Sigmoid colon (tissue), 7 donors: ENCODE data around the gene FGF12. TPM values are rescaled to one million over a fixed set of nuclear protein-coding genes. Genes with fewer than 3 reads are reported as not detected.

Source experiments
- DNase-seq: peaks from one replicate; pipeline ENCODE4 v3.0.0-alpha.2; 2019
- H3K27ac ChIP-seq, 4 donors: fragments of 200-600 bp; sonication (generic); one replicate each; pipeline ENCODE4 v1.5.1; 2016 to 2019; ENCODE audit warnings: mild to moderate bottlenecking in 1 of 4
- H3K27me3 ChIP-seq, 3 donors: fragments of 200-600 bp; sonication (generic); one replicate each; pipeline ENCODE4 v1.5.1; 2019; ENCODE audit warnings: mild to moderate bottlenecking in 1 of 3
- H3K36me3 ChIP-seq, 4 donors: fragments of 200-600 bp; sonication (generic); one replicate each; pipeline ENCODE4 v1.5.1; 2016 to 2019
- H3K4me1 ChIP-seq, 4 donors: fragments of 200-600 bp; sonication (generic); one replicate each; pipeline ENCODE4 v1.5.1; 2017 to 2019
- H3K4me3 ChIP-seq, 4 donors: fragments of 200-600 bp; sonication (generic); one replicate each; pipeline ENCODE4 v1.5.1; 2017 to 2019; ENCODE audit warnings: mild to moderate bottlenecking in 2 of 4, moderate library complexity in 1 of 4
- H3K9me3 ChIP-seq, 4 donors: fragments of 200-600 bp in 3 of 4; sonication (generic) in 3 of 4; one replicate each; pipeline versions ENCODE4 v1.5.1 to v1.6.1; 2013 to 2019
- EP300 ChIP-seq, 4 donors: sonication (generic); formaldehyde crosslinking; IDR thresholded peaks; one replicate each; pipeline ENCODE4 v1.6.1; 2017; ENCODE audit warnings: antibody characterized with exemption in 4 of 4
- POLR2A ChIP-seq, 2 donors: fragments of 450-650 bp; IDR thresholded peaks; one replicate each; pipeline ENCODE4 v1.6.1; 2016; ENCODE audit warnings: antibody characterized with exemption in 2 of 2, mild to moderate bottlenecking in 2 of 2, moderate library complexity in 2 of 2
- POLR2AphosphoS5 ChIP-seq, 4 donors: sonication (generic); formaldehyde crosslinking; IDR thresholded peaks; one replicate each; pipeline ENCODE4 v1.6.1; 2017; ENCODE audit warnings: antibody characterized with exemption in 4 of 4
- WGBS, 2 donors: extraction: QIAGEN DNeasy Blood & Tissue Kit; methylation state at CpG; one replicate each; pipeline ENCODE4 v1.1.7; 2013; 5-methylcytosine and 5-hydroxymethylcytosine counted together
- intact Hi-C: fragments of 100-400 bp; cut with DNase I; formaldehyde crosslinking; loops from one replicate; pipeline ENCODE4 v1.15.1; 2023
- polyA plus RNA-seq, 3 donors: library from polyadenylated mRNA; stranded (reverse); fragments of 200-250 nt; gene quantifications; one replicate each; pipeline ENCODE4 v1.2.3, GENCODE V29; 2013
- total RNA-seq, 4 donors: library from RNA; depleted of rRNA; stranded (reverse); fragments of >200 nt; gene quantifications; one replicate each; pipeline ENCODE4 v1.1.0, GENCODE V29; 2016
- TF ChIP-seq, protein P1 (sequence below), 4 experiments: fragments of 450-650 bp in 3 of 4; fragments of 200-600 bp in 1 of 4; IDR thresholded peaks; one replicate each; pipeline ENCODE4 v1.5.1; 2016 to 2019; ENCODE audit warnings: antibody characterized with exemption in 4 of 4, mild to moderate bottlenecking in 3 of 4, moderate library complexity in 2 of 4
- donor health status: healthy with polysubstance abuse.
- donor health status: Bipolar disorder and iron deficiency.
- donor health status: healthy.

Gene FGF12
- total and polyA plus RNA-seq, 7 donors, result 0.32 to 7.8 (median 1.8) TPM

DNA sequence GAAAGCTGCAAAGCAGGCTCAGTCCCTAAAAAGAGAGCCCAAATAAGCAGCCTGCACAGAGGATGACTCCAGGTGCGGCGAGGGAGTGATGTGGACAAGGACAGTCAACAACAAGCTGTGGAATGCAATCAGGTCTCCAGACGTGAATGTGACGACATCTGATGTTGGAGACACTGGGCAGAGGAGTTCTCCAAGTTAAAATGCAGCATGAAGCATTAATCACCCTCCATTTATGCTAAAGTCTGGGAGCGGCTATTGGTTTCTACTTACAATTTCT lies 316.7 kb downstream of the FGF12 start:
- 64 to 77% methylated on average over 5 of the region's 5 CpGs for WGBS, 2 donors
- Histone ChIP-seq H3K27me3 (peaks cover 9 to 36% (median 15%) of the 10 kb centered on the region in 3 donors), H3K27ac (no peak overlapping the region), H3K9me3 (no peaks in the 10 kb centered on the region), H3K4me1 (peaks cover 0 to 26% (median 17%) of the 10 kb centered on the region in 4 donors), H3K36me3 (no peaks in the 10 kb centered on the region), H3K4me3 (no peak overlapping the region)
- DNase-seq, result no peak
- TF ChIP-seq POLR2A (IDR thresholded peaks at IDR 0.05), result no peak
- TF ChIP-seq POLR2AphosphoS5 (IDR thresholded peaks at IDR 0.05), result no peak
- no peak for TF ChIP-seq EP300 (IDR thresholded peaks at IDR 0.05)
- TF ChIP-seq, protein P1, sequence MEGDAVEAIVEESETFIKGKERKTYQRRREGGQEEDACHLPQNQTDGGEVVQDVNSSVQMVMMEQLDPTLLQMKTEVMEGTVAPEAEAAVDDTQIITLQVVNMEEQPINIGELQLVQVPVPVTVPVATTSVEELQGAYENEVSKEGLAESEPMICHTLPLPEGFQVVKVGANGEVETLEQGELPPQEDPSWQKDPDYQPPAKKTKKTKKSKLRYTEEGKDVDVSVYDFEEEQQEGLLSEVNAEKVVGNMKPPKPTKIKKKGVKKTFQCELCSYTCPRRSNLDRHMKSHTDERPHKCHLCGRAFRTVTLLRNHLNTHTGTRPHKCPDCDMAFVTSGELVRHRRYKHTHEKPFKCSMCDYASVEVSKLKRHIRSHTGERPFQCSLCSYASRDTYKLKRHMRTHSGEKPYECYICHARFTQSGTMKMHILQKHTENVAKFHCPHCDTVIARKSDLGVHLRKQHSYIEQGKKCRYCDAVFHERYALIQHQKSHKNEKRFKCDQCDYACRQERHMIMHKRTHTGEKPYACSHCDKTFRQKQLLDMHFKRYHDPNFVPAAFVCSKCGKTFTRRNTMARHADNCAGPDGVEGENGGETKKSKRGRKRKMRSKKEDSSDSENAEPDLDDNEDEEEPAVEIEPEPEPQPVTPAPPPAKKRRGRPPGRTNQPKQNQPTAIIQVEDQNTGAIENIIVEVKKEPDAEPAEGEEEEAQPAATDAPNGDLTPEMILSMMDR (IDR thresholded peaks at IDR 0.05), result no peak
- intact Hi-C loops, result loop anchor here (10.0 kb wide), 1 partner anchor 226 kb away; no protein-coding TSS in a partner anchor

DNA sequence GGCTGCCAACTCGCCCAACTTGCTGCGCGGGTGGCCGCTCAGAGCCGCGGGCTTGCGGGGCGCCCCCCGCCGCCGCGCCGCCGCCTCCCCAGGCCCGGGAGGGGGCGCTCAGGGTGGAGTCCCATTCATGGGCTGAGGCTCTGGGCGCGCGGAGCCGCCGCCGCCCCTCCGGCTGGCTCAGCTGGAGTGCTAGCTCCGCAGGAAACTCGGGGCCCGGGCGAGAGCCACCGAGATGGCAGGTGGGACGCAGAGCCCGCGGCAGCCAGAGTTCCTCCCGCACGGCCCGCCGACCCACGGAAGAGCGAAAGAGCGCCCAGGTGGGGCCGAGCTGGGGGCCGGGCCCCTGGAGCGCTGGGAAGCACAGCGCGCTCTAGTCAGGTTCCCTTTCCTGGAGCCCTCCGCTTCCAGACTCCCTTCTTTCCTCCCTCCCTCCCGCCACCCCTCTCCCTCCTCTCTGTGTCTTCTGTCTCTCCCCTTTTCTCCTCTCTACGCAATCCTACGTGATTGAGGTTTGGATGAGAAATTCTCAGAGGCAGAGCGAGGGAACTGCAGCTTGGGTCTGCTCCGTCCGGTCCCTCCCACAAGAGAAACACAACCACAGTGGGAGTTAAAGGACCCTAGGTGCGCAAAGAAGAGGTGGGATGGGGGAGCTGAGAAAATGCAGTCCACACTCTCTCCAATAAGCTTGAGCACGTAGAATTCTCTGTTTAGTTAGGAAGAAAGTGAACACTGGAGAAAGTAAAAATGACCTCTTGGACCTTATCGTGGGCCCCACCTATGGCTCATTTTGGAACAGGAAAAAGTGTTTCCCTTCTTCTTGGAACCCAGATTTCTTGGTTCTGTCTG lies 317.3 kb downstream of the FGF12 start:
- peaks cover 9 to 36% (median 15%) of the 10 kb centered on the region in 3 donors for H3K27me3 ChIP-seq
- no peaks in the 10 kb centered on the region for H3K36me3 ChIP-seq
- intact Hi-C loops, result loop anchor here (10.0 kb wide), 1 partner anchor 225 kb away; no protein-coding TSS in a partner anchor
- peak overlapping the region; percentile 18 to 57 (median 49) for H3K4me3 ChIP-seq
- H3K4me1 ChIP-seq, result peaks cover 0 to 26% (median 17%) of the 10 kb centered on the region in 4 donors
- TF ChIP-seq EP300 (IDR thresholded peaks at IDR 0.05), result no peak
- TF ChIP-seq POLR2AphosphoS5 (IDR thresholded peaks at IDR 0.05), result no peak
- TF ChIP-seq, protein P1 (IDR thresholded peaks at IDR 0.05), result no peak
- TF ChIP-seq POLR2A (IDR thresholded peaks at IDR 0.05), result no peak
- WGBS, 2 donors, result 2 to 7% methylated on average over 53 of the region's 53 CpGs
- H3K9me3 ChIP-seq, result no peaks in the 10 kb centered on the region
- DNase-seq, result no peak
- H3K27ac ChIP-seq, result peak overlapping the region; percentile 27 to 84 (median 49)

DNA sequence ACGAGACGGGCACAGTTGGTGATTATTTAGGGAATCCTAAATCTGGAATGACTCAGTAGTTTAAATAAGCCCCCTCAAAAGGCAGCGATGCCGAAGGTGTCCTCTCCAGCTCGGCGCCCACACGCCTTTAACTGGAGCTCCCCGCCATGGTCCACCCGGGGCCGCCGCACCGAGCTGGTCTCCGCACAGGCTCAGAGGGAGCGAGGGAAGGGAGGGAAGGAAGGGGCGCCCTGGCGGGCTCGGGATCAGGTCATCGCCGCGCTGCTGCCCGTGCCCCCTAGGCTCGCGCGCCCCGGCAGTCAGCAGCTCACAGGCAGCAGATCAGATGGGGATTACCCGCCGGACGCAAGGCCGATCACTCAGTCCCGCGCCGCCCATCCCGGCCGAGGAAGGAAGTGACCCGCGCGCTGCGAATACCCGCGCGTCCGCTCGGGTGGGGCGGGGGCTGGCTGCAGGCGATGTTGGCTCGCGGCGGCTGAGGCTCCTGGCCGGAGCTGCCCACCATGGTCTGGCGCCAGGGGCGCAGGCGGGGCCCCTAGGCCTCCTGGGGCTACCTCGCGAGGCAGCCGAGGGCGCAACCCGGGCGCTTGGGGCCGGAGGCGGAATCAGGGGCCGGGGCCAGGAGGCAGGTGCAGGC lies 318.0 kb downstream of the FGF12 start:
- 1 to 4% methylated on average over 61 of the region's 61 CpGs for WGBS, 2 donors
- DNase-seq, result peak; percentile 64
- peak overlapping the region; percentile 27 to 84 (median 49) for H3K27ac ChIP-seq
- peaks cover 9 to 36% (median 15%) of the 10 kb centered on the region in 3 donors for H3K27me3 ChIP-seq
- peak overlapping the region; percentile 18 to 57 (median 49) for H3K4me3 ChIP-seq
- TF ChIP-seq POLR2AphosphoS5 (IDR thresholded peaks at IDR 0.05) (no peak), POLR2A (IDR thresholded peaks at IDR 0.05) (no peak)
- H3K4me1 ChIP-seq, result peaks cover 0 to 26% (median 17%) of the 10 kb centered on the region in 4 donors
- H3K9me3 ChIP-seq, result no peaks in the 10 kb centered on the region
- no peaks in the 10 kb centered on the region for H3K36me3 ChIP-seq
- intact Hi-C loops, result no loop called here

DNA sequence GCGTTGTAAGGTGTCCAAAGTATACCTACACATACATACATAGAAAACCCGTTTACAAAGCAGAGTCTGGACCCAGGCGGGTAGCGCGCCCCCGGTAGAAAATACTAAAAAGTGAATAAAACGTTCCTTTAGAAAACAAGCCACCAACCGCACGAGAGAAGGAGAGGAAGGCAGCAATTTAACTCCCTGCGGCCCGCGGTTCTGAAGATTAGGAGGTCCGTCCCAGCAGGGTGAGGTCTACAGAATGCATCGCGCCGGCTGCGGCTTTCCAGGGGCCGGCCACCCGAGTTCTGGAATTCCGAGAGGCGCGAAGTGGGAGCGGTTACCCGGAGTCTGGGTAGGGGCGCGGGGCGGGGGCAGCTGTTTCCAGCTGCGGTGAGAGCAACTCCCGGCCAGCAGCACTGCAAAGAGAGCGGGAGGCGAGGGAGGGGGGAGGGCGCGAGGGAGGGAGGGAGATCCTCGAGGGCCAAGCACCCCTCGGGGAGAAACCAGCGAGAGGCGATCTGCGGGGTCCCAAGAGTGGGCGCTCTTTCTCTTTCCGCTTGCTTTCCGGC lies 318.6 kb downstream of the FGF12 start:
- 1 to 6% methylated on average over 41 of the region's 41 CpGs for WGBS, 2 donors
- Histone ChIP-seq H3K9me3 (no peaks in the 10 kb centered on the region), H3K4me3 (peak overlapping the region; percentile 18 to 57 (median 49)), H3K36me3 (no peaks in the 10 kb centered on the region), H3K4me1 (peaks cover 0 to 26% (median 17%) of the 10 kb centered on the region in 4 donors), H3K27me3 (peaks cover 9 to 36% (median 15%) of the 10 kb centered on the region in 3 donors), H3K27ac (peak overlapping the region; percentile 27 to 84 (median 49))
- intact Hi-C loops, result no loop called here
- TF ChIP-seq POLR2AphosphoS5 (IDR thresholded peaks at IDR 0.05), result no peak
- TF ChIP-seq EP300 (IDR thresholded peaks at IDR 0.05), result no peak
- TF ChIP-seq POLR2A (IDR thresholded peaks at IDR 0.05), result no peak
- TF ChIP-seq, protein P1 (IDR thresholded peaks at IDR 0.05), result no peak
- no peak for DNase-seq
